ENCODE data around the gene DNAL1. TPM values are rescaled to one million over a fixed set of nuclear protein-coding genes. Genes with fewer than 3 reads are reported as not detected.
"Not testable (repeated sequence)": the region's sequence is repeated elsewhere in the genome, so short reads cannot be mapped to it uniquely, and the experiment has no call there.

Gene DNAL1
- total RNA-seq, 4 donors from 2014 or later, result 7.5 to 21.0 (median 9.8) TPM

DNA sequence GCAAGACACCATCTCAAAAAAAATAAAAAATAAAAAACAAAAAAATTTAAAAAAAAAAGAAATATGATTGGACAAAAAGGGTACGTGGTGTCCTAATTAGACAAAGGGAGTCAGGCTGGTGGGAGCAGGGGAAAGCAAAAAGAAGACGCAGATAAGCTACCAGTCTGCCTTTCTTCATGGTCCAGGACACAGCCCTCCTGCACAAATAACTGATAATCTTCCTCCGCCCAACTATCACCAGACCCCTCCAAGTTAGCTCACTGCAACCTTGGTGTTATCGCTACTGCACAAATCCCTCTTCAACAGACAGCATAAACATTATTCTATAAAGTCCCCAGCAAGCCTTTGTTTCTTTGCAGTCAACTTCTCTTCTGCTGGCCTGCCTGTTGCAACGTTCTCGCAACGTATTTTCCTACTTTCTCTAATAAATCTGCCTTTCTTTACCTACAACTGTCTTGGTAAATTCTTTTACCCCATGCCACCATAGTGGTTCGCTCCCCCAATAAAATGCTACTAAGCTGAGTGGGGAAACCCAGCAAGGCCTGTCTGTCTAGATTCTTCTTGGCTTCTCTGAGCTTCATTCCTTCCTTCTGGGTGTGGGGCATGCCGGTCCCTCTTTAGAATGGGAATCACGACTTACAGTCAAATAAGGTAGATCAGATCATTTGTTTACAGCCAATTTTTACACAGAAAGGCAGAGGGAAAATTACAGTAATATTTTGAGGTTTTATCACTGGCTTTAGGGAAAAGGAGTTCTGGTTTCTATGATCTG lies 14.6 kb upstream of the DNAL1 start:
- Histone ChIP-seq H3K27ac (no peak overlapping the region), H3K4me3 (no peak overlapping the region), H3K36me3 (no peaks in the 10 kb centered on the region), H3K9me3 (no peaks in the 10 kb centered on the region), H3K27me3 (no peaks in the 10 kb centered on the region), H3K4me1 (peaks cover 0 to 15% (median 6%) of the 10 kb centered on the region in 4 donors)
- no peak for DNase-seq (ENCODE audit: low spot score in 2 of 2)
- WGBS, 2 donors, result 84% methylated on average over 10 of the region's 10 CpGs
- TF ChIP-seq EP300 (IDR thresholded peaks at IDR 0.05) (no peak), POLR2A (IDR thresholded peaks at IDR 0.05) (no peak)
- TF ChIP-seq, protein P1, sequence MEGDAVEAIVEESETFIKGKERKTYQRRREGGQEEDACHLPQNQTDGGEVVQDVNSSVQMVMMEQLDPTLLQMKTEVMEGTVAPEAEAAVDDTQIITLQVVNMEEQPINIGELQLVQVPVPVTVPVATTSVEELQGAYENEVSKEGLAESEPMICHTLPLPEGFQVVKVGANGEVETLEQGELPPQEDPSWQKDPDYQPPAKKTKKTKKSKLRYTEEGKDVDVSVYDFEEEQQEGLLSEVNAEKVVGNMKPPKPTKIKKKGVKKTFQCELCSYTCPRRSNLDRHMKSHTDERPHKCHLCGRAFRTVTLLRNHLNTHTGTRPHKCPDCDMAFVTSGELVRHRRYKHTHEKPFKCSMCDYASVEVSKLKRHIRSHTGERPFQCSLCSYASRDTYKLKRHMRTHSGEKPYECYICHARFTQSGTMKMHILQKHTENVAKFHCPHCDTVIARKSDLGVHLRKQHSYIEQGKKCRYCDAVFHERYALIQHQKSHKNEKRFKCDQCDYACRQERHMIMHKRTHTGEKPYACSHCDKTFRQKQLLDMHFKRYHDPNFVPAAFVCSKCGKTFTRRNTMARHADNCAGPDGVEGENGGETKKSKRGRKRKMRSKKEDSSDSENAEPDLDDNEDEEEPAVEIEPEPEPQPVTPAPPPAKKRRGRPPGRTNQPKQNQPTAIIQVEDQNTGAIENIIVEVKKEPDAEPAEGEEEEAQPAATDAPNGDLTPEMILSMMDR (IDR thresholded peaks at IDR 0.05), result no peak

GRCh38 chr14:73633116-73634010 lies 11.4 kb upstream of the DNAL1 start:
- 13 to 16% methylated on average over 39 to 42 of the region's 44 CpGs for WGBS, 2 donors
- no peaks in the 10 kb centered on the region for H3K27me3 ChIP-seq
- H3K4me1 ChIP-seq, result peaks cover 0 to 15% (median 6%) of the 10 kb centered on the region in 4 donors
- H3K4me3 ChIP-seq, result peak overlapping the region; percentile 53 to 67 (median 62)
- DNase-seq (ENCODE audit: low spot score in 2 of 2), result peak in 1 of 2 donors; percentile 66
- peak overlapping the region in 2 of 4 donors; percentile 23 to 52 for H3K27ac ChIP-seq
- no peaks in the 10 kb centered on the region for H3K9me3 ChIP-seq
- H3K36me3 ChIP-seq, result no peaks in the 10 kb centered on the region
- no peak for TF ChIP-seq POLR2A (IDR thresholded peaks at IDR 0.05)
- TF ChIP-seq, protein P1 (IDR thresholded peaks at IDR 0.05), result peak; percentile 82 to 92 (median 89)

GRCh38 chr14:73634011-73634833 lies 10.6 kb upstream of the DNAL1 start:
- TF ChIP-seq, protein P1 (IDR thresholded peaks at IDR 0.05), result peak in 4 of 5 experiments; percentile 7 to 32 (median 26)
- TF ChIP-seq POLR2A (IDR thresholded peaks at IDR 0.05), result no peak
- H3K27ac ChIP-seq, result peak overlapping the region in 2 of 4 donors; percentile 23 to 52
- H3K9me3 ChIP-seq, result no peaks in the 10 kb centered on the region
- peaks cover 0 to 15% (median 6%) of the 10 kb centered on the region in 4 donors for H3K4me1 ChIP-seq
- H3K4me3 ChIP-seq, result peak overlapping the region; percentile 53 to 67 (median 62)
- WGBS, 2 donors, result 14 to 18% methylated on average over 46 to 52 of the region's 53 CpGs
- no peak for DNase-seq (ENCODE audit: low spot score in 2 of 2)
- H3K36me3 ChIP-seq, result no peaks in the 10 kb centered on the region
- H3K27me3 ChIP-seq, result no peaks in the 10 kb centered on the region

DNA sequence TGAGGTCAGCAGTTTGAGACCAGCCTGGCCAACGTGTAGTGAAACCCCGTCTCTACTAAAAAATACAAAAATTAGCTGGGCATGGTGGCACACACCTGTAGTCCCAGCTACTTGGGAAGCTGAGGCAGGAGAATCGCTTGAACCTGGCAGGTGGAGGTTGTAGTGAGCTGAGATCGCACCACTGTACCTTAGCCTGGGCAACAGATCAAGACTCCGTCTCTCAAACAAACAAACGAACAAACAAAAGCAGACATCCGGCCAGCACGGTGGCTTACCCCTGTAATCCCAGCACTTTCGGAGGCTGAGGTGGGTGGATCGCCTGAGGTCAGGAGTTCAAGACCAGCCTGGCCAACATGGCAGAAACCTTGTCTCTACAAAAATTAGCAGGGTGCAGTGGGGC lies 8.4 kb upstream of the DNAL1 start:
- not testable (repeated sequence) for H3K27ac ChIP-seq; H3K4me3 ChIP-seq; H3K36me3 ChIP-seq; H3K27me3 ChIP-seq; DNase-seq (ENCODE audit: low spot score in 2 of 2); H3K9me3 ChIP-seq
- H3K4me1 ChIP-seq, result peaks cover 0 to 15% (median 6%) of the 10 kb centered on the region in 4 donors
- WGBS, 2 donors, result 79 to 89% methylated on average over 10 of the region's 10 CpGs

DNA sequence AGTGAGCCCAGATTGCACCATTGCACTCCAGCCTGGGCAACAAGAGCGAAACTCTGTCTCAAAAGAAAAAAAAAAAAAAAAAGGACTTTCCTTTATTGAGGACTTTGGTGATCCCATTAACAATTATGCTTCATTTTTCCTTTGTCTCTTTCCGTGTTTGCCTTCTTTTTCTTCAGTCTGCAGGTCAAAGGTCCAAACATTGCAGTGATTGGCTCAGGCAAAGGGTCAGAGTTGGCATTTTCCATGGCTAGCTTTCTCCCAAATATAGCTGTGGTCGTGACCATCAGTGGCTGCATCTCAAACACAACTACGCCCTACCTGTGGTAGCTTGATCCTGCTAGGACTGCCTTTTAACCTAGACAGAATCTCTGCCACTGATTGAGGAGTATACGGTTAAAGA lies 7.0 kb upstream of the DNAL1 start:
- Histone ChIP-seq H3K9me3 (no peaks in the 10 kb centered on the region), H3K27ac (no peak overlapping the region), H3K4me1 (peaks cover 0 to 15% (median 5%) of the 10 kb centered on the region in 4 donors), H3K27me3 (no peaks in the 10 kb centered on the region), H3K36me3 (no peaks in the 10 kb centered on the region), H3K4me3 (no peak overlapping the region)
- TF ChIP-seq POLR2A (IDR thresholded peaks at IDR 0.05), result no peak
- no peak for TF ChIP-seq EP300 (IDR thresholded peaks at IDR 0.05)
- TF ChIP-seq, protein P1 (IDR thresholded peaks at IDR 0.05), result no peak
- WGBS, 2 donors, result 69% methylated on average over 5 of the region's 5 CpGs
- no peak for DNase-seq (ENCODE audit: low spot score in 2 of 2)
